Cardiac muscle cell (in vitro differentiated cells and primary cell): Measurements from ENCODE around the gene GRAMD2A. TPM values are rescaled to one million over a fixed set of nuclear protein-coding genes. Genes with fewer than 3 reads are reported as not detected.

ENCODE experiments used
- DNase-seq, 2 donors: peaks; one replicate each; pipeline versions ENCODE4 v3.0.0 to v3.0.0-alpha.2; 2010 to 2017; ENCODE audit warnings: low read depth in 1 of 2, low spot score in 1 of 2
- H3K27ac ChIP-seq: fragments of 200-600 bp; sonication (generic); 2 replicates; pipeline ENCODE4 v1.5.1; 2016
- H3K27me3 ChIP-seq: fragments of 200-600 bp; sonication (generic); 2 replicates; pipeline ENCODE4 v1.6.0; 2016; ENCODE audit warnings: control low read depth
- H3K36me3 ChIP-seq: fragments of 200-600 bp; sonication (generic); 2 replicates; pipeline ENCODE4 v1.5.1; 2016; ENCODE audit warnings: control low read depth
- H3K4me1 ChIP-seq: fragments of 200-600 bp; sonication (generic); 2 replicates; pipeline ENCODE4 v1.8.1; 2017; ENCODE audit warnings: low read depth, mild to moderate bottlenecking, mixed run types
- H3K4me3 ChIP-seq: fragments of 200-600 bp; sonication (generic); 2 replicates; pipeline ENCODE4 v1.5.1; 2016; ENCODE audit warnings: mild to moderate bottlenecking
- H3K9me3 ChIP-seq: fragments of 200-600 bp; sonication (generic); 2 replicates; pipeline ENCODE4 v1.5.1; 2017; ENCODE audit warnings: low read depth, mild to moderate bottlenecking, control low read depth
- polyA plus RNA-seq: library from polyadenylated mRNA; unstranded; fragments of >200 nt; fragmentation: Nextera tagmentation; extraction: Ambion mirVana; gene quantifications from 2 replicates; pipeline ENCODE4 v1.2.1, GENCODE V29; 2016
- total RNA-seq: library from RNA; depleted of rRNA; stranded (reverse); fragments of >200 nt; gene quantifications from 2 replicates; pipeline ENCODE4 v1.2.3, GENCODE V29; 2016
- TF ChIP-seq, protein P1 (sequence below): IDR thresholded peaks from 2 replicates; pipeline ENCODE4 v1.5.1; 2012; ENCODE audit warnings: low read depth, mild to moderate bottlenecking, low read length

Gene GRAMD2A
- total and polyA plus RNA-seq, 2 experiments from 2014 or later = 0.24 TPM; not detected in 1

DNA sequence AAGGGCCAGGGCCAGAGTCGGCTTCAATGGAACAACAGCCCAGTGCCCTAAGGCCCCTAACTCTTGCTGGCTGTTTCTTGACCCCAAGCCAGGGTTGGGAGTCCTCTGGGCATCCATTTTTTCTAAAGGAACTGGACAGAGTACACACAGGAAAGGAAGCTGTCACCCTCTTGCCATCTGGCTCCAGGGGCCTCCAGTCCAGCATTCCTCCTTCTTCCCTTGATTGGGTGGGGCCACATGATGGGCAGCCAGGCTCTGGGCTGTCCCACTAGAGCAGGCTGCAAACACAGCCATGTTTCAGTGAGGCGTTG, 1.6 kb upstream of the GRAMD2A start:
- TF ChIP-seq, protein P1, sequence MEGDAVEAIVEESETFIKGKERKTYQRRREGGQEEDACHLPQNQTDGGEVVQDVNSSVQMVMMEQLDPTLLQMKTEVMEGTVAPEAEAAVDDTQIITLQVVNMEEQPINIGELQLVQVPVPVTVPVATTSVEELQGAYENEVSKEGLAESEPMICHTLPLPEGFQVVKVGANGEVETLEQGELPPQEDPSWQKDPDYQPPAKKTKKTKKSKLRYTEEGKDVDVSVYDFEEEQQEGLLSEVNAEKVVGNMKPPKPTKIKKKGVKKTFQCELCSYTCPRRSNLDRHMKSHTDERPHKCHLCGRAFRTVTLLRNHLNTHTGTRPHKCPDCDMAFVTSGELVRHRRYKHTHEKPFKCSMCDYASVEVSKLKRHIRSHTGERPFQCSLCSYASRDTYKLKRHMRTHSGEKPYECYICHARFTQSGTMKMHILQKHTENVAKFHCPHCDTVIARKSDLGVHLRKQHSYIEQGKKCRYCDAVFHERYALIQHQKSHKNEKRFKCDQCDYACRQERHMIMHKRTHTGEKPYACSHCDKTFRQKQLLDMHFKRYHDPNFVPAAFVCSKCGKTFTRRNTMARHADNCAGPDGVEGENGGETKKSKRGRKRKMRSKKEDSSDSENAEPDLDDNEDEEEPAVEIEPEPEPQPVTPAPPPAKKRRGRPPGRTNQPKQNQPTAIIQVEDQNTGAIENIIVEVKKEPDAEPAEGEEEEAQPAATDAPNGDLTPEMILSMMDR = no peak
- H3K36me3 ChIP-seq = peaks cover 46% of the 10 kb centered on the region

DNA sequence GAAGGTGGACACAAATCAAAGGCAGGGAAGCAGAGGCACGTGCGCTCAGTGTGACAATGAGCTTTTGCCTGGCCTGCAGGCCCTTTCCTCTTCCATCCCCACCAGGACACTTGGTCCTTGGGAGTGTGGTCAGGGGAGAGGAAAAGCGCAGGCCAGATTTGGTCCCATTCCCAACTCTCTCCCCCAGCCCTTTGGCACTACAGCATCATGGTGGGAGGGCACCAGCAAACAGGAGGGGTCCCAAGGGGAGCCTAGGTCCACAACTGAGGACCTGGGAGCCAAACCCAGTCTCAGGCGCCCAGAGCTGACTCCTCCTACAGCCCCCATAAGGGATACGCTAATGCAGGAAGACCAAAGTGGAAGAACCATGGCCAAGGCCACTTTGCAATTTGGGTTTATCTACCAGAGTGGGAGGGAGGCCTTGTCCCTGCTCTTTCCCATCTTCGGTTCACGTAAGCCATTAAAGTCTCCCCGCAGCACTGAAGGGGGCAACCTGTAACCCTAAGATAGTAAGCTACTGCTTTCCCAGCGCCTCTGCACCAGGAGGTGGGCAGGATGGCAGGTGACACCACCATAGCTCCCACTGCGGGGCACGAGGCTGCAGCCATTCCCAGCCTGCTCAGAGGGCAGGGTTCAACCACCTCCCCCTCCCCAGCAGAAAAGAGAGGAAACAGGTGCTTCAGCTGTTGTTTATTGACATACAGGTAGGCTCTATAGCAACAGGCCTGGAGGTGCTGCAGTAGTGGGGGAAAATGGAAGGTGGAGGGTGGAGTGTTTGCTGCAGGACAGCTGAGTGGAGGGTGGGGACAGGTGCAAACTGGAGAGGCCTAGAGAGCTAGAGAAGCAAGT, 993 bp upstream of the GRAMD2A start:
- Histone ChIP-seq H3K36me3 (peaks cover 40% of the 10 kb centered on the region), H3K4me1 (peaks cover 13% of the 10 kb centered on the region), H3K27ac (no peak overlapping the region), H3K9me3 (no peaks in the 10 kb centered on the region), H3K4me3 (no peak overlapping the region), H3K27me3 (peaks cover 29% of the 10 kb centered on the region)
- TF ChIP-seq, protein P1 = no peak
- no peak for DNase-seq

More for the DNA sequence above, 1.6 kb upstream of the GRAMD2A start:
- no peak for DNase-seq
- Histone ChIP-seq H3K9me3 (no peaks in the 10 kb centered on the region), H3K4me1 (peaks cover 9% of the 10 kb centered on the region), H3K27me3 (peaks cover 29% of the 10 kb centered on the region), H3K4me3 (no peak overlapping the region), H3K27ac (no peak overlapping the region)

DNA sequence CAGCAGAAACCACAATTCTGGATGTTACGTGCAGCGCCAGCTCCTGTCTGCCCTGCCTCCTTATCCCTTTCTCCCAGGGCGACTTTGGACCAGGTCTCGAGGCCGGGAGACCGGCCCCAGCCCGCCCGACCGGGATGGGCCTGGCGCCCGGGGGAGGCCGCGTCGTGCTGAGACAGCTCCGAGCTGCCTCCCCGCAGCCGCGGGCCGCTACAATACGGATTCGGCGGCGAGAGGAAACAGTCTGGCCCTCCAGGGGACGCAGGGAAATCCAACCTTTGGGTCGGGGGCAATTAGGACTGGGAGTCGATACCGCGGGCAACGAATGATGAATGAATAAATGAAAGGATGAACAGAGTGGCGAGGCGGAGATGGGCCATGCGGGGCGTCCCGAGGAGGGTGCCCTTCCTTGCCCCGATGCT, 537 bp downstream of the GRAMD2A start:
- H3K27me3 ChIP-seq = peaks cover 29% of the 10 kb centered on the region
- DNase-seq = no peak
- no peak overlapping the region for H3K27ac ChIP-seq
- H3K36me3 ChIP-seq = peaks cover 25% of the 10 kb centered on the region
- H3K4me1 ChIP-seq = peaks cover 10% of the 10 kb centered on the region
- peak overlapping the region; percentile 39 for H3K4me3 ChIP-seq
- TF ChIP-seq, protein P1 = no peak
- H3K9me3 ChIP-seq = no peaks in the 10 kb centered on the region

DNA sequence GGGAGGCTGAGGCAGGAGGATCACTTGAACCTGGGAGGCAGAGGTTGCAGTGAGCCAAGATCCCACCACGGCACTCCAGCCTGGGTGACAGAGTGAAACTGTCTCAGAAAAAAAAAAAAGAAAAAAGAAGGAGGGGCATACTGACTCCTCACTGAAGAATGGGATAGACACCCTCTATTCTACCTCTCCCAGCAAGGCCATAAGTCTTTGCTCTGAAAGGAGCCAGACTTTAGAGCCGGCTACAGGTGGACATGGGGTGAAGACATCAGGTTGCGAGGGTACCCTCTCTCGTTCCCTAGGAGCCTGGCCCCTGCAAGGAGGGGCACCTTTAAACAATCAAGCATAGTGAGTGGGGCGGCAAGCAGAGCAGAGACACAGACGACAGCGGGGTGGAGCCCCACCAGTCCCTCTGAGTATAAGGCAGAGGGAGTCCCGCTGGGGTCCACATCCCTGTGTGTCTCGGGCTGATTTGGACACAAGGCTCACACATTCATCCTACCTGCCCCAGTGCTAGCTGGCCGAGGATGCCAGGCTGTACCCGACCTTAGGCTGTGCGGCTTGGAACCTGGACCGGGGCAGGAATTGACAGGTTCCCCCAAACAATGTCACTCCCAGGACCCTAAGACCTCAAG, 1.1 kb downstream of the GRAMD2A start:
- TF ChIP-seq, protein P1 = no peak
- DNase-seq = no peak
- peaks cover 6% of the 10 kb centered on the region for H3K4me1 ChIP-seq
- H3K36me3 ChIP-seq = peaks cover 20% of the 10 kb centered on the region
- H3K4me3 ChIP-seq = no peak overlapping the region
- peaks cover 29% of the 10 kb centered on the region for H3K27me3 ChIP-seq
- no peak overlapping the region for H3K27ac ChIP-seq
- no peaks in the 10 kb centered on the region for H3K9me3 ChIP-seq

DNA sequence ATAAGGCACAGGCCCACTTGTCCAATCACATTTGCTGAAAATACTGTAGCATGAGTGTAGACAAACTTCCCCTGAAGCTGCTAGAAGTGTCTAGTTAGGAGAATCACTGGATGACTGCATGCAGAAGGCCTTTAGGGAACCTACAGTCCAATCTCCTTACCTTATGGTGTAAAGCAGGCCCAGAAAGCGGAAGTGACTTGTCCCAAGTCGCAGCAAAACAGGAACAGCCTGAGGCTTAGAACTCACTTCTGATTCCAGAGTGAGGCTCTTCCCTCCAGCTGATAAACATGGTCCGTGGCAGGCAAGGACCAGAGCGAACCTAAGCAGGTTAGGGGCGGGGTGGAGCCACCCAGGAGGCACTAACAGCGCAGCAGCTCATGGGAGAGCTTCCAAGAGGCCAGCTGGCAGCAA, 2.5 kb downstream of the GRAMD2A start:
- TF ChIP-seq, protein P1 = no peak
- no peak for DNase-seq
- H3K36me3 ChIP-seq = peaks cover 13% of the 10 kb centered on the region

More for the DNA sequence above, 2.5 kb downstream of the GRAMD2A start:
- H3K9me3 ChIP-seq = no peaks in the 10 kb centered on the region
- H3K27ac ChIP-seq = no peak overlapping the region
- no peak overlapping the region for H3K4me3 ChIP-seq
- peaks cover 29% of the 10 kb centered on the region for H3K27me3 ChIP-seq
- H3K4me1 ChIP-seq = peaks cover 3% of the 10 kb centered on the region
